ENCODE measurements around the gene CENPI.

The CENPI gene

GRCh38 chrX:101080326-101081124, 17.5 kb upstream of the CENPI start:
- peaks cover 7% of the 10 kb centered on the region for H3K27me3 ChIP-seq (ENCODE audit: insufficient read depth, low read length)
- H3K27ac ChIP-seq (ENCODE audit: low read depth, low read length): no peak overlapping the region
- peak overlapping the region; percentile 67 for H3K4me3 ChIP-seq (ENCODE audit: low read length)
- WGBS: 76% methylated on average over 2 of the region's 3 CpGs
- no peaks in the 10 kb centered on the region for H3K36me3 ChIP-seq (ENCODE audit: insufficient read depth, low read length)
- no peaks in the 10 kb centered on the region for H3K9me3 ChIP-seq (ENCODE audit: insufficient read depth, low read depth, low read length)
- no peak overlapping the region for H3K9ac ChIP-seq (ENCODE audit: low read depth, low read length)
- H3K4me1 ChIP-seq (ENCODE audit: insufficient read depth, low read length): peaks cover 11% of the 10 kb centered on the region; the same call in 1 of the 2 replicates

GRCh38 chrX:101081231-101081630, 16.8 kb upstream of the CENPI start:
- Histone ChIP-seq H3K27ac (ENCODE audit: low read depth, low read length) (no peak overlapping the region), H3K9ac (ENCODE audit: low read depth, low read length) (no peak overlapping the region), H3K4me1 (ENCODE audit: insufficient read depth, low read length) (peaks cover 11% of the 10 kb centered on the region; the same call in 1 of the 2 replicates), H3K9me3 (ENCODE audit: insufficient read depth, low read depth, low read length) (no peaks in the 10 kb centered on the region), H3K27me3 (ENCODE audit: insufficient read depth, low read length) (peaks cover 7% of the 10 kb centered on the region), H3K4me3 (ENCODE audit: low read length) (no peak overlapping the region), H3K36me3 (ENCODE audit: insufficient read depth, low read length) (no peaks in the 10 kb centered on the region)
- WGBS: 81% methylated on average over 3 of the region's 3 CpGs

GRCh38 chrX:101091817-101092216, 6.2 kb upstream of the CENPI start:
- WGBS: 100% methylated on average over 1 of the region's 1 CpG
- Histone ChIP-seq H3K4me3 (ENCODE audit: low read length) (no peak overlapping the region), H3K4me1 (ENCODE audit: insufficient read depth, low read length) (no peaks in the 10 kb centered on the region), H3K27ac (ENCODE audit: low read depth, low read length) (no peak overlapping the region), H3K36me3 (ENCODE audit: insufficient read depth, low read length) (no peaks in the 10 kb centered on the region), H3K9ac (ENCODE audit: low read depth, low read length) (no peak overlapping the region), H3K27me3 (ENCODE audit: insufficient read depth, low read length) (no peaks in the 10 kb centered on the region), H3K9me3 (ENCODE audit: insufficient read depth, low read depth, low read length) (no peaks in the 10 kb centered on the region)

GRCh38 chrX:101108284-101108683, 10.3 kb downstream of the CENPI start:
- Histone ChIP-seq H3K27ac (ENCODE audit: low read depth, low read length) (no peak overlapping the region), H3K27me3 (ENCODE audit: insufficient read depth, low read length) (no peaks in the 10 kb centered on the region), H3K9me3 (ENCODE audit: insufficient read depth, low read depth, low read length) (no peaks in the 10 kb centered on the region), H3K36me3 (ENCODE audit: insufficient read depth, low read length) (peaks cover 62% of the 10 kb centered on the region), H3K9ac (ENCODE audit: low read depth, low read length) (no peak overlapping the region), H3K4me3 (ENCODE audit: low read length) (no peak overlapping the region), H3K4me1 (ENCODE audit: insufficient read depth, low read length) (no peaks in the 10 kb centered on the region)
- 100% methylated on average over 4 of the region's 4 CpGs for WGBS

- WGBS: 95% methylated on average over 2 of the region's 3 CpGs
- peaks cover 57% of the 10 kb centered on the region for H3K36me3 ChIP-seq (ENCODE audit: insufficient read depth, low read length)
- H3K27ac ChIP-seq (ENCODE audit: low read depth, low read length): no peak overlapping the region
These were observed 19.7 kb downstream of the CENPI start for GRCh38 chrX:101117701-101118100.

GRCh38 chrX:101136235-101136634, 38.2 kb downstream of the CENPI start:
- H3K9me3 ChIP-seq (ENCODE audit: insufficient read depth, low read depth, low read length): no peaks in the 10 kb centered on the region
- 90% methylated on average over 1 of the region's 2 CpGs for WGBS
- no peaks in the 10 kb centered on the region for H3K4me1 ChIP-seq (ENCODE audit: insufficient read depth, low read length)
- H3K36me3 ChIP-seq (ENCODE audit: insufficient read depth, low read length): peaks cover 69% of the 10 kb centered on the region
- H3K27me3 ChIP-seq (ENCODE audit: insufficient read depth, low read length): no peaks in the 10 kb centered on the region
- H3K27ac ChIP-seq (ENCODE audit: low read depth, low read length): no peak overlapping the region
- no peak overlapping the region for H3K9ac ChIP-seq (ENCODE audit: low read depth, low read length)
- H3K4me3 ChIP-seq (ENCODE audit: low read length): no peak overlapping the region

More at GRCh38 chrX:101117701-101118100, 19.7 kb downstream of the CENPI start:
- Histone ChIP-seq H3K4me1 (ENCODE audit: insufficient read depth, low read length) (no peaks in the 10 kb centered on the region), H3K27me3 (ENCODE audit: insufficient read depth, low read length) (no peaks in the 10 kb centered on the region), H3K4me3 (ENCODE audit: low read length) (no peak overlapping the region), H3K9me3 (ENCODE audit: insufficient read depth, low read depth, low read length) (no peaks in the 10 kb centered on the region), H3K9ac (ENCODE audit: low read depth, low read length) (no peak overlapping the region)
